ENCODE results near the gene PDE4B.
"Not testable (repeated sequence)": the region's sequence is repeated elsewhere in the genome, so short reads cannot be mapped to it uniquely, and the experiment has no call there.

Gene PDE4B

DNA sequence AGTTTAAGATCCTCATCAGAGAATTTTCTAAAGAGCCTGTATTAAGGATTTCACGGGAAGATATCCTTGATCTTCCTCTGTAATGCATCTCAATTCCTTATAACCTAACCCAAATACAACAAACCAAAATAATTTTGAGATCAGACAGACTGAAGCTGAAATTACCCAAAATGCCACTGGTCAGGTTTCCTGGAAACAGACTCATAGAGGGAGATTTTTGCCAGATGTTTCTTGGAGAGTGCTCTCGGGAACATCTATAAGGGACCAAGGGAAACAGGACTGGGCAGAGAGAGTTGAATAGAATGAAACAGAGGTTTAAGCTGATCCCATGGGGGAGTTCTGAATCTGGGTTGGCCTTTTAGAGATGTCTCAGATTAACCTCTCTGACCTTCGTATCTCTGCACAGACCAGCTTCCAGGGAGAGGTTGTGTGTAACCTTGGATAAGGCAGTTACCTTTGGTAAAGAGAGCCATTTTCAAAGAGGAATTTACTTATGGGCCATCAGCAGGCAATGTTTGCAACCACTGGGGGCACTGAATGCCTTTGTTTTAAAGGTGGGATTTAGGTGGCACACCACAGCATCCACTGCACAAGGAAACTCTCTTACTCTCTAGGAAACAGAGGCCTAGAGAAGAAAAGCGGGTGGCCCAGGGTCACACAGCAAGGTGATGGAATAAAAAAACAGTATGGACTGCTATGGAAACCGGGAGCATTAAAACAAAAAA lies 610.5 kb downstream of the PDE4B start:
- no peak for DNase-seq (ENCODE audit: low read depth in 1 of 2, low spot score in 1 of 2)

GRCh38 chr1:66405061-66405460 lies 612.4 kb downstream of the PDE4B start:
- no peak for DNase-seq (ENCODE audit: low read depth in 1 of 2, low spot score in 1 of 2)

GRCh38 chr1:66411449-66411848 lies 618.8 kb downstream of the PDE4B start:
- DNase-seq (ENCODE audit: low read depth in 1 of 2, low spot score in 1 of 2), result not testable (repeated sequence)

- DNase-seq (ENCODE audit: low read depth in 1 of 2, low spot score in 1 of 2), result no peak
Measured at GRCh38 chr1:66412704-66413103, 620.0 kb downstream of the PDE4B start.

DNA sequence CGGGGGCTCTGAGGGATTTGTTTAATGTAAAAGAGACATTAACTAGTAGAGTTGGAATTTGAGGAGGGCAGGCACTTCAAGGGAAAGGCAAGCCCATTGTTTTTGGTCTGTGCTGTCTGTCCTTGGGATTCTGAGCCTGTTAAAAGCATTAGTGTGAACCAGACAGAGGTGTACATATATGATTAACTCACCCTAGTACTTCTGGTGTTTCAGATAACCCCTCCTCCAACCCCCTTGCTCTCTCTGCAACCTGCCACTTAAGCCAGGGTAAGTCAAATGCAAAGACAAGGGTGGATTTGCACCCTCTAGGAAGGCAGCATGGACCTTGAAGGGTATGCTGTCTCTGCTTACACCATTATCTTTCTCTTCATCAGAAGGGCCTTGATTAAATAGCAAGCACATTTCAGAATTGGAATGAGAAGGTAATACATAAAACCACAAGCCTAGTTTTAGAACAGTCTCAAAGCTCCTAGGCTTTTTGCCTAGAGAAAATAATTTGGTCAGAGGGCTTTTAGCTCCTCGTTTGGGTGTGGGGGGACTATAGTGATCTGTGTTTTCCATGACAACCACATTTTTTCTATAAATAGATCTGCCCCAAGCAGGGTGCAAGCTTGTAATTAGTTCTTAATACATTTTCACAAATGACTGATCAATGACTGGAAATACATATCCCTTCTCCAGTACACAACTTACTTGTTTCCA lies 620.6 kb downstream of the PDE4B start:
- no peak for DNase-seq (ENCODE audit: low read depth in 1 of 2, low spot score in 1 of 2)

- no peak for DNase-seq (ENCODE audit: low read depth in 1 of 2, low spot score in 1 of 2)
Measured at GRCh38 chr1:66413838-66414175, 621.1 kb downstream of the PDE4B start.

DNA sequence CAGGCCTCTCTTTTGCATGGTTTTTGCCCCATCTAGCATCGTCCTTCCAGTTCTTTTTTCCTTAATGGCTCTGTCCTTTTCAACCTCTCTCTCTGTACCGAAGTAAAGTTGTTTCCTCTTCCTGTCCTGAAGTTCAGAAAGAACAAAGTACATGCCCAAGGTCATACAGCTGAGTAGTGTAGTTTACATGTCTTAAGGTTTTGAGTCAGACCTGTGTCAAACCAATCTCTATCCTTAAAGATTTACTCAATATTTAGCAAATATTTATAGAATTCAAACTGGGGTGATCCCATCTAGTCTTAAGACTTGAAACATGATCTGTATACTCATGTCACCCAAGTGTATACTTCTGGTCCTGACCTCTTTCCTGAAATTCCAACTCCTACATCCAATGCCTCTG lies 622.6 kb downstream of the PDE4B start:
- DNase-seq (ENCODE audit: low read depth in 1 of 2, low spot score in 1 of 2), result no peak

DNA sequence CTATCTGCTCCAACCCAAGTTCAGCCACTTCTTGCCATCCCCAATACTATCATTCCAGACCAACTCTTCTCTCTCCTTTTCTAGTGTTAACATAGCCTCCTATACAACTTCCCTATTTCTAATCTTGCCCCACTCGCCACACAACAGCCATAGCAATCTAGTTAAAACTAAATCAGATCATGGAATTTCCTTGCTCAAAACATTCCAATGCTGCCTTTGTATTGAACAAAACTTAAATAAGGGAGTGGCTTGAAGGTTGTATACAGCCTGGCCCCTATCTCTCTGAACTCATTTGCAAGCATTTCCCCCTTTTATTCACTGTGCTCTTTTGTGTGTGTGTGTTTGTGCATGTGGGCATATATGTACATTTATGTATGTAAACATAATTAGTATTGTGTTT lies 623.2 kb downstream of the PDE4B start:
- no peak for DNase-seq (ENCODE audit: low read depth in 1 of 2, low spot score in 1 of 2)

GRCh38 chr1:66416295-66416694 lies 623.6 kb downstream of the PDE4B start:
- DNase-seq (ENCODE audit: low read depth in 1 of 2, low spot score in 1 of 2), result no peak

DNA sequence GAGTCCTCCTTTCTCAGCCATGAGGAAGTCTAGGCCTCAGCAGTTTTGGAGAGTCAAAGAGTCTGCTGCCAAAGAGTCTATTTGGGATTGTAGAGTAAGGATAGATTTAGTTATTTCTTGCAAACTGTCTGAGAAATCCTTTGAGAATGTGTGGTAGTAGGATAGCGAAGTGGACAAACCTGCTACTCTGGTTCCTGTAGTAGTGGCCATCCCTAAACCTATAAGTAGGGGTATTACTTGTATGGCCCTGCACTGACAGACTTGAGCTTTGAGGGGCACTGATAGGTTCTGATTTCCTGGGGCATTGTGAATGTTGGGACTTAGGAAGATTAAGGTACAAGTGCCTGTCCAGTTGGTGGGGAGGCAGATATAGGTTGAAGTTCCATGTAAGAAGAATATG lies 625.3 kb downstream of the PDE4B start:
- no peak for DNase-seq (ENCODE audit: low read depth in 1 of 2, low spot score in 1 of 2)

- not testable (repeated sequence) for DNase-seq (ENCODE audit: low read depth in 1 of 2, low spot score in 1 of 2)
Measured at GRCh38 chr1:66420171-66420570, 627.5 kb downstream of the PDE4B start.

DNA sequence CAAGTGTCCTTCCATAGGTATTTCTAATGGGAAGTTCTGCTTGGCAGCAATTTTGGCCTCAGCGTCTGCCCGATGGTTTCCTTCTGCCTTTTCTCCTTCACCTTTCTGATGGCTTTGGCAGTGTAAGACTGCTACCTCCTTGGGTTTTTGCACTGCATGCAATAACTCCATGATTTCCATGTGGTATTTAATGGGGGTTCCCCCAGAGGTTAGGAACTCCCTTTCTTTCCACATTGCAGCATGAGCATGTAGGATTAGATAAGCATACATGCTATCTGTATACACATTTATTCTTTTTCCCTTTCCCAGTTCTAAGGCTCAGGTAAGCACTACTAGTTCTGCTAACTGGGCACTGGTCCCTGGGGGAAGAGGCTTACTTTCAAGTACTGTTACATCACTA lies 628.2 kb downstream of the PDE4B start:
- not testable (repeated sequence) for DNase-seq (ENCODE audit: low read depth in 1 of 2, low spot score in 1 of 2)

- no peak for DNase-seq (ENCODE audit: low read depth in 1 of 2, low spot score in 1 of 2)
Measured at GRCh38 chr1:66422804-66423203, 630.1 kb downstream of the PDE4B start.

All from activated T-helper 1 cell treated with anti-CD3 and anti-CD28 coated beads, Interleukin-2, amount 50 U/mL, for 16 hours (primary cell).